ENCODE measurements around the gene BAIAP2.

- TF ChIP-seq ZNF302 (CRISPR knock-in tag; IDR thresholded peaks at IDR 0.05): no peak
- TF ChIP-seq CTCF (IDR thresholded peaks at IDR 0.05): no peak
- TF ChIP-seq HDAC2 (IDR thresholded peaks at IDR 0.05): no peak
- TF ChIP-seq POLR2A (IDR thresholded peaks at IDR 0.05; ENCODE audit: low read length): no peak
- no peak for TF ChIP-seq E2F6 (IDR thresholded peaks at IDR 0.05; ENCODE audit: borderline replicate concordance, low read depth)
- no peak for TF ChIP-seq ELK1 (IDR thresholded peaks at IDR 0.05; ENCODE audit: low read depth, low read length)
- TF ChIP-seq HMGXB4 (CRISPR knock-in tag; IDR thresholded peaks at IDR 0.05; ENCODE audit: borderline replicate concordance): no peak
Observed at GRCh38 chr17:81086789-81087551, 52.0 kb downstream of the BAIAP2 start.

All from A549 (cell line).